Common myeloid progenitor, CD34-positive (primary cell): ENCODE results near the gene TMBIM6.
"Not testable (repeated sequence)": the region's sequence is repeated elsewhere in the genome, so short reads cannot be mapped to it uniquely, and the experiment has no call there.

Experiments
- CTCF ChIA-PET: fragments of 350-600 bp; sonication (Branson Sonifier 250); formaldehyde crosslinking; loops from one replicate; lab custom pipeline; 2021; ENCODE audit warnings: antibody characterized with exemption; lab: Charles Lee
- POLR2A ChIA-PET: fragments of 350-600 bp; sonication (Branson Sonifier 250); formaldehyde crosslinking; loops from one replicate; lab custom pipeline; 2021; ENCODE audit warnings: antibody characterized with exemption; lab: Charles Lee
- DNase-seq, 3 donors: peaks; one replicate each; pipeline versions ENCODE4 v3.0.0 to v3.0.0-alpha.2; 2013
- H3K27ac ChIP-seq, 2 experiments: 1 replicate in 1 of 2; 2 replicates in 1 of 2; pipeline ENCODE4 v1.7.0; 2013; ENCODE audit warnings: inconsistent platforms in 2 of 2, low read length in 2 of 2, mild to moderate bottlenecking in 2 of 2, low read depth in 1 of 2, moderate library complexity in 1 of 2; ENCODE audit not compliant: severe bottlenecking in 2 of 2, insufficient read depth in 1 of 2, poor library complexity in 1 of 2
- H3K27me3 ChIP-seq, 5 experiments: replicated peaks in 2 of 5; 1 replicate in 3 of 5; 2 replicates in 2 of 5; pipeline versions ENCODE4 v1.6.1 to v1.7.0; 2013; ENCODE audit warnings: low read length in 4 of 5, mild to moderate bottlenecking in 2 of 5, moderate library complexity in 2 of 5, inconsistent platforms in 1 of 5; ENCODE audit not compliant: insufficient read depth in 5 of 5, control insufficient read depth in 4 of 5
- H3K36me3 ChIP-seq, 4 experiments: 1 replicate in 2 of 4; 2 replicates in 2 of 4; pipeline versions ENCODE4 v1.6.1 to v1.7.0; 2013; ENCODE audit warnings: low read length in 3 of 4, control low read depth in 1 of 4, mild to moderate bottlenecking in 1 of 4; ENCODE audit not compliant: control insufficient read depth in 4 of 4, insufficient read depth in 4 of 4
- H3K4me1 ChIP-seq, 4 experiments: 1 replicate in 3 of 4; 2 replicates in 1 of 4; pipeline versions ENCODE4 v1.6.1 to v1.7.1; 2013; ENCODE audit warnings: low read length in 3 of 4, mild to moderate bottlenecking in 3 of 4, control low read depth in 1 of 4, inconsistent platforms in 1 of 4, moderate library complexity in 1 of 4; ENCODE audit not compliant: control insufficient read depth in 4 of 4, insufficient read depth in 4 of 4; ENCODE audit errors: control extremely low read depth in 1 of 4
- H3K4me3 ChIP-seq, 7 experiments: 1 replicate in 4 of 7; 2 replicates in 3 of 7; pipeline versions ENCODE4 v1.5.1 to v1.7.0; 2013; ENCODE audit warnings: mild to moderate bottlenecking in 7 of 7, low read length in 6 of 7, moderate library complexity in 6 of 7, inconsistent platforms in 2 of 7, low read depth in 2 of 7, control low read depth in 1 of 7; ENCODE audit not compliant: insufficient read depth in 4 of 7, control insufficient read depth in 1 of 7; ENCODE audit errors: extremely low read depth in 1 of 7
- H3K9me3 ChIP-seq, 5 experiments: 1 replicate in 4 of 5; 2 replicates in 1 of 5; pipeline versions ENCODE4 v1.6.1 to v1.7.1; 2013; ENCODE audit warnings: low read length in 4 of 5, mild to moderate bottlenecking in 2 of 5, inconsistent platforms in 1 of 5, low read depth in 1 of 5, moderate library complexity in 1 of 5; ENCODE audit not compliant: control insufficient read depth in 4 of 5, insufficient read depth in 2 of 5; ENCODE audit errors: control extremely low read depth in 1 of 5
- WGBS: methylation state at CpG from one replicate; pipeline ENCODE4 v1.1.5; 2013; ENCODE audit not compliant: insufficient coverage; 5-methylcytosine and 5-hydroxymethylcytosine counted together

The TMBIM6 gene

DNA sequence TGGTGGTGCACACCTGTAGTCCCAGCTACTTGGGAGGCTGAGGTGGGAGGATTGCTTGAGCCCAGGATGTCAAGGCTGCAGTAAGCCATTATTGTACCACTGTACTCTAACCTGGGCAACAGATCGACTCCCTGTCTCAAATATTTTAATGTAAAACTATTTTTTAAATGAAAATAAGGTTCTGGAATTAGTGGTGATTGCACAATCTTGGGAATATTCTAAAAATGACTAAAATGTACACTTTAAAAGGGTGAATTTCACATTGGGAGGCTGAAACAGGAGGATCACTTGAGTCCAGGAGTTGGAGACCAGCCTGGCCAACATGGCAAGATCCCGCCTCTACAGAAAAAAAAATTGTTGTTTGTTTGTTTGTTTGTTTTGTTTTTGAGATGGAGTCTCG, 12.9 kb upstream of the TMBIM6 start:
- Histone ChIP-seq H3K27me3 (peaks cover 0 to 2% (median 0%) of the 10 kb centered on the region in 5 experiments), H3K4me1 (no peaks in the 10 kb centered on the region), H3K27ac (no peak overlapping the region), H3K4me3 (no peak overlapping the region), H3K9me3 (no peaks in the 10 kb centered on the region), H3K36me3 (no peaks in the 10 kb centered on the region)
- WGBS: 100% methylated on average over 1 of the region's 3 CpGs
- POLR2A ChIA-PET: no interaction called here
- no peak for DNase-seq
- CTCF ChIA-PET: interaction anchor here (1.1 to 1.7 kb wide), 3 partner anchors 12 to 29 kb away, joined by 3 to 4 read pairs (median 3); no protein-coding TSS in a partner anchor

- no peaks in the 10 kb centered on the region for H3K4me1 ChIP-seq
- POLR2A ChIA-PET: no interaction called here
- no CpG with 5 or more reads among the region's 1 CpG for WGBS
- H3K9me3 ChIP-seq: no peaks in the 10 kb centered on the region
- H3K27ac ChIP-seq: no peak overlapping the region
- DNase-seq: no peak
- no peak overlapping the region for H3K4me3 ChIP-seq
- CTCF ChIA-PET: no interaction called here
- H3K27me3 ChIP-seq: peaks cover 0 to 2% (median 0%) of the 10 kb centered on the region in 5 experiments
- H3K36me3 ChIP-seq: no peaks in the 10 kb centered on the region
Observed at GRCh38 chr12:49730050-49730449, 11.3 kb upstream of the TMBIM6 start.

DNA sequence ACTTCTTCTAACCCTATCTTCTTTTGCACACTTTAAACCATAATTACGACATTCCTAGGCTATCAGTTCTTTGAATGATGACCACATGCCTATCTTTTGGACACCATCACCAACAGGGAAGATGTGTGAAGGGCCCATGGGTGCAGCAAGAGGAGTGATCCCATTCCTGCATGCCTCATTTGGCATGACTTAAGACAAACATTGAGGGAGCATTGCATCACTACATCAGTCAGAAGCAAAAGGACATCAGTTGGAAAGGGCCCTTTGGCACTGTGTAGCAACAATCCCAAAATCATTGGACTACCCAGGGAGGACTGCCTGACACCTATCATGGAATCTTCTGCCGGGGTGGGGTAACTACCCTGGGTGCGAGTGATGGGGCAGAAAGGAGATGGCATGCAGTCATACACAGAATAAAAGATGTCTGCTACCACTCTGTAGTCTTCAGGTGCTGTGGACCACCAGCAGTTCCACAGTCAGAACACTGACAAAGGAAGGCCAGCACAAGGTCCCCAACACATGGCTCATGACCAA, 10.7 kb upstream of the TMBIM6 start:
- H3K36me3 ChIP-seq: no peaks in the 10 kb centered on the region
- H3K9me3 ChIP-seq: peaks cover 0 to 3% (median 0%) of the 10 kb centered on the region in 5 experiments
- no peak overlapping the region for H3K27ac ChIP-seq
- ChIA-PET POLR2A (no interaction called here), CTCF (no interaction called here)
- DNase-seq: no peak
- H3K4me3 ChIP-seq: no peak overlapping the region
- no peaks in the 10 kb centered on the region for H3K27me3 ChIP-seq
- no peaks in the 10 kb centered on the region for H3K4me1 ChIP-seq
- WGBS: 100% methylated on average over 1 of the region's 3 CpGs

- CTCF ChIA-PET: interaction anchor here (1.2 to 2.0 kb wide), 3 partner anchors 10 to 97 kb away, joined by 3 to 5 read pairs (median 3); no protein-coding TSS in a partner anchor
- POLR2A ChIA-PET: no interaction called here
Observed at GRCh38 chr12:49733219-49734017, 7.9 kb upstream of the TMBIM6 start.

GRCh38 chr12:49734900-49735299, 6.5 kb upstream of the TMBIM6 start:
- POLR2A ChIA-PET, H3K27ac ChIP-seq, H3K36me3 ChIP-seq, DNase-seq, H3K27me3 ChIP-seq, H3K9me3 ChIP-seq, H3K4me3 ChIP-seq, H3K4me1 ChIP-seq: not testable (repeated sequence)
- CTCF ChIA-PET: interaction anchor here (1.4 kb wide), 1 partner anchor 9 kb away, joined by 3 read pairs; no protein-coding TSS in a partner anchor
- 100% methylated on average over 3 of the region's 7 CpGs for WGBS

More at GRCh38 chr12:49733219-49734017, 7.9 kb upstream of the TMBIM6 start:
- H3K4me1 ChIP-seq: no peaks in the 10 kb centered on the region
- 82% methylated on average over 6 of the region's 10 CpGs for WGBS
- H3K27ac ChIP-seq: no peak overlapping the region
- no peak overlapping the region for H3K4me3 ChIP-seq
- H3K27me3 ChIP-seq: no peaks in the 10 kb centered on the region
- DNase-seq: no peak
- no peaks in the 10 kb centered on the region for H3K36me3 ChIP-seq
- H3K9me3 ChIP-seq: peaks cover 0 to 3% (median 0%) of the 10 kb centered on the region in 5 experiments

DNA sequence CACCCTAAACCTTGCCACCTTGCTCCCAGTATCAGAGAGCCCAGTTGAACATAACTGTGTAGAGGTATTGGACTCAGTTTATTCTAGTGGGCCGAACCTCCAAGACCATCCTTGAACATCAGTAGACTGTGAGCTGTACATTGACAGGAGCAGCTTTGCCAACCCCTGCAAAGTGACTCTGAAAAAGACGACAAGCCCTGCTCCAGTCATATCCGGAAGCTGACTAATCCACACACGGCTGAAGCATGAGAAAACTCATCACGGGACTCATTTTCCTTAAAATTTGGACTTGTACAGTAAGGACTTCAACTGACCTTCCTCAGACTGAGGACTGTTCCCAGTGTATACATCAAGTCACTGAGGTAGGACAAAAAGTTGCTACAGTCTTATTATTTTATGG, 2.6 kb upstream of the TMBIM6 start:
- POLR2A ChIA-PET: interaction anchor here (0.8 kb wide), 1 partner anchor 60 kb away, joined by 3 read pairs; no protein-coding TSS in a partner anchor
- WGBS: 100% methylated on average over 1 of the region's 5 CpGs
- not testable (repeated sequence) for H3K9me3 ChIP-seq, H3K4me3 ChIP-seq, DNase-seq, H3K36me3 ChIP-seq, H3K27ac ChIP-seq, H3K27me3 ChIP-seq
- CTCF ChIA-PET: interaction anchor here (1.1 to 3.7 kb wide), 3 partner anchors 26 to 39 kb away, joined by 3 to 12 read pairs (median 3); no protein-coding TSS in a partner anchor
- H3K4me1 ChIP-seq: peaks cover 12 to 20% (median 18%) of the 10 kb centered on the region in 4 experiments

DNA sequence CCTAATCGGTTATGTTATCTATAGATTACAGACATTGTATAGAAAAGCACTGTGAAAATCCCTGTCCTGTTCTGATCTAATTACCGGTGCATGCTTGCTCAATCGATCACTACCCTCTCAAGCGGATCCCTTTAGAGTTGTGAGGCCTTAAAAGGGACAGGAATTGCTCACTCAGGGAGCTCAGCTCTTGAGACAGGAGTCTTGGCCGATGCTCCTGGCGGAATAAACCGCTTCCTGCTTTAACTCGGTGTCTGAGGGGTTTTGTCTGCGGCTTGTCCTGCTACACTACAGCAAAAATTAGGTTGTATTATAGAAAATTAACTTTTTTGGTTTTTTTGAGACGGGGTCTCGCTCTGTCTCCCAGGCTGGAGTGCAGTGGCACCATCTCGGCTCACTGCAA, 1.1 kb upstream of the TMBIM6 start:
- H3K4me3 ChIP-seq, POLR2A ChIA-PET, H3K27me3 ChIP-seq, H3K9me3 ChIP-seq, H3K27ac ChIP-seq, H3K36me3 ChIP-seq, DNase-seq: not testable (repeated sequence)
- CTCF ChIA-PET: interaction anchor here (0.9 to 3.3 kb wide), 14 partner anchors 12 to 117 kb away, joined by 3 to 13 read pairs (median 6); partner anchors contain the start of gene PRPF40B
- WGBS: 94% methylated on average over 6 of the region's 12 CpGs
- peaks cover 12 to 34% (median 21%) of the 10 kb centered on the region in 4 experiments for H3K4me1 ChIP-seq
